ENCODE measurements around the gene ERMP1.

ERMP1 gene

GRCh38 chr9:5790923-5791322 is 42.0 kb downstream of the ERMP1 start:
- Histone ChIP-seq H3K9ac (ENCODE audit: low read depth, low read length, poor library complexity) (no peak overlapping the region), H2AK5ac (ENCODE audit: low read depth, low read length) (no peak overlapping the region), H3K23ac (ENCODE audit: low read depth, low read length, poor library complexity) (no peak overlapping the region), H3K14ac (ENCODE audit: low read length) (no peak overlapping the region), H3K79me1 (ENCODE audit: low read depth, low read length) (no peaks in the 10 kb centered on the region), H4K91ac (ENCODE audit: low read depth, low read length, poor library complexity) (no peak overlapping the region), H2BK12ac (ENCODE audit: low read length) (no peak overlapping the region), H2BK15ac (ENCODE audit: low read length) (no peak overlapping the region), H3K4me2 (ENCODE audit: insufficient read depth, low read length, poor library complexity, severe bottlenecking) (no peak overlapping the region), H3K18ac (ENCODE audit: low read length) (no peak overlapping the region), H3K36me3 (replicated peaks in 1 of 2; ENCODE audit: control insufficient read depth in 2 of 2, insufficient read depth in 2 of 2, low read length in 2 of 2) (peaks cover 2 to 5% of the 10 kb centered on the region in 2 donors), H2AFZ (ENCODE audit: low read length) (no peak overlapping the region), H3K4me1 (ENCODE audit: control insufficient read depth in 2 of 2, insufficient read depth in 1 of 2, low read depth in 1 of 2, low read length in 2 of 2) (no peaks in the 10 kb centered on the region), H4K8ac (ENCODE audit: low read depth, low read length) (no peak overlapping the region), H3K27me3 (ENCODE audit: control insufficient read depth in 3 of 3, insufficient read depth in 3 of 3, low read depth in 1 of 3, low read length in 3 of 3) (no peaks in the 10 kb centered on the region), H2BK120ac (ENCODE audit: low read depth, low read length) (no peak overlapping the region), H3K4me3 (ENCODE audit: low read length in 2 of 2) (no peak overlapping the region), H2BK5ac (ENCODE audit: low read length) (no peak overlapping the region), H3K4ac (ENCODE audit: low read length) (no peak overlapping the region), H3K27ac (replicated peaks; ENCODE audit: low read length) (no peak overlapping the region), H3K9me3 (replicated peaks in 1 of 2; ENCODE audit: control insufficient read depth in 2 of 2, insufficient read depth in 1 of 2, low read depth in 1 of 2, low read length in 2 of 2) (peaks cover 2 to 6% of the 10 kb centered on the region in 2 donors)
- WGBS, 2 donors (ENCODE audit: extremely low coverage in 2 of 2, insufficient read length in 2 of 2, insufficient replicate concordance in 1 of 2): no CpG with 5 or more reads among the region's 1 CpG
- no peak for DNase-seq (ENCODE audit: low spot score)

- Histone ChIP-seq H3K4me3 (ENCODE audit: low read length in 2 of 2) (peak overlapping the region in 1 of 2 donors; percentile 65), H2BK5ac (ENCODE audit: low read length) (no peak overlapping the region), H3K4ac (ENCODE audit: low read length) (no peak overlapping the region), H3K27ac (replicated peaks; ENCODE audit: low read length) (no peak overlapping the region), H3K23ac (ENCODE audit: low read depth, low read length, poor library complexity) (no peak overlapping the region), H2BK120ac (ENCODE audit: low read depth, low read length) (no peak overlapping the region), H3K18ac (ENCODE audit: low read length) (no peak overlapping the region), H3K4me2 (ENCODE audit: insufficient read depth, low read length, poor library complexity, severe bottlenecking) (no peak overlapping the region), H3K4me1 (ENCODE audit: control insufficient read depth in 2 of 2, insufficient read depth in 1 of 2, low read depth in 1 of 2, low read length in 2 of 2) (no peaks in the 10 kb centered on the region), H2BK15ac (ENCODE audit: low read length) (no peak overlapping the region), H2BK12ac (ENCODE audit: low read length) (no peak overlapping the region), H4K8ac (ENCODE audit: low read depth, low read length) (no peak overlapping the region), H3K79me1 (ENCODE audit: low read depth, low read length) (no peaks in the 10 kb centered on the region), H2AK5ac (ENCODE audit: low read depth, low read length) (no peak overlapping the region), H3K9ac (ENCODE audit: low read depth, low read length, poor library complexity) (peak overlapping the region; percentile 2), H3K9me3 (replicated peaks in 1 of 2; ENCODE audit: control insufficient read depth in 2 of 2, insufficient read depth in 1 of 2, low read depth in 1 of 2, low read length in 2 of 2) (peaks cover 2 to 6% of the 10 kb centered on the region in 2 donors), H4K91ac (ENCODE audit: low read depth, low read length, poor library complexity) (no peak overlapping the region), H3K36me3 (replicated peaks in 1 of 2; ENCODE audit: control insufficient read depth in 2 of 2, insufficient read depth in 2 of 2, low read length in 2 of 2) (peaks cover 2 to 11% of the 10 kb centered on the region in 2 donors), H2AFZ (ENCODE audit: low read length) (no peak overlapping the region), H3K14ac (ENCODE audit: low read length) (no peak overlapping the region), H3K27me3 (ENCODE audit: control insufficient read depth in 3 of 3, insufficient read depth in 3 of 3, low read depth in 1 of 3, low read length in 3 of 3) (no peaks in the 10 kb centered on the region)
- WGBS, 2 donors (ENCODE audit: extremely low coverage in 2 of 2, insufficient read length in 2 of 2, insufficient replicate concordance in 1 of 2): no CpG with 5 or more reads among the region's 5 CpGs
- no peak for DNase-seq (ENCODE audit: low spot score)
Observed at GRCh38 chr9:5789489-5789888, 43.4 kb downstream of the ERMP1 start.

- no peak for DNase-seq (ENCODE audit: low spot score)
- H2BK120ac ChIP-seq (ENCODE audit: low read depth, low read length): no peak overlapping the region
- H3K14ac ChIP-seq (ENCODE audit: low read length): no peak overlapping the region
- no peak overlapping the region for H2BK15ac ChIP-seq (ENCODE audit: low read length)
- peaks cover 2 to 6% of the 10 kb centered on the region in 2 donors for H3K9me3 ChIP-seq (replicated peaks in 1 of 2; ENCODE audit: control insufficient read depth in 2 of 2, insufficient read depth in 1 of 2, low read depth in 1 of 2, low read length in 2 of 2)
- H3K4ac ChIP-seq (ENCODE audit: low read length): no peak overlapping the region
- H4K91ac ChIP-seq (ENCODE audit: low read depth, low read length, poor library complexity): no peak overlapping the region
- no peak overlapping the region for H2AK5ac ChIP-seq (ENCODE audit: low read depth, low read length)
- no peak overlapping the region for H4K8ac ChIP-seq (ENCODE audit: low read depth, low read length)
- peaks cover 1% of the 10 kb centered on the region for H3K79me1 ChIP-seq (ENCODE audit: low read depth, low read length)
- peaks cover 2 to 11% of the 10 kb centered on the region in 2 donors for H3K36me3 ChIP-seq (replicated peaks in 1 of 2; ENCODE audit: control insufficient read depth in 2 of 2, insufficient read depth in 2 of 2, low read length in 2 of 2)
- H2BK12ac ChIP-seq (ENCODE audit: low read length): no peak overlapping the region
- H3K27me3 ChIP-seq (ENCODE audit: control insufficient read depth in 3 of 3, insufficient read depth in 3 of 3, low read depth in 1 of 3, low read length in 3 of 3): no peaks in the 10 kb centered on the region
- H3K4me2 ChIP-seq (ENCODE audit: insufficient read depth, low read length, poor library complexity, severe bottlenecking): no peak overlapping the region
- no CpG with 5 or more reads among the region's 2 CpGs for WGBS, 2 donors (ENCODE audit: extremely low coverage in 2 of 2, insufficient read length in 2 of 2, insufficient replicate concordance in 1 of 2)
- H3K23ac ChIP-seq (ENCODE audit: low read depth, low read length, poor library complexity): no peak overlapping the region
- H3K9ac ChIP-seq (ENCODE audit: low read depth, low read length, poor library complexity): no peak overlapping the region
- no peak overlapping the region for H3K4me3 ChIP-seq (ENCODE audit: low read length in 2 of 2)
- H3K18ac ChIP-seq (ENCODE audit: low read length): no peak overlapping the region
- H3K4me1 ChIP-seq (ENCODE audit: control insufficient read depth in 2 of 2, insufficient read depth in 1 of 2, low read depth in 1 of 2, low read length in 2 of 2): no peaks in the 10 kb centered on the region
- no peak overlapping the region for H2AFZ ChIP-seq (ENCODE audit: low read length)
- H3K27ac ChIP-seq (replicated peaks; ENCODE audit: low read length): no peak overlapping the region
- H2BK5ac ChIP-seq (ENCODE audit: low read length): no peak overlapping the region
Observed at GRCh38 chr9:5787759-5788302, 45.1 kb downstream of the ERMP1 start.

- Histone ChIP-seq H3K4me3 (ENCODE audit: low read length in 2 of 2) (no peak overlapping the region), H3K27me3 (ENCODE audit: control insufficient read depth in 3 of 3, insufficient read depth in 3 of 3, low read depth in 1 of 3, low read length in 3 of 3) (no peaks in the 10 kb centered on the region), H2AK5ac (ENCODE audit: low read depth, low read length) (no peak overlapping the region), H3K23ac (ENCODE audit: low read depth, low read length, poor library complexity) (no peak overlapping the region), H3K36me3 (replicated peaks in 1 of 2; ENCODE audit: control insufficient read depth in 2 of 2, insufficient read depth in 2 of 2, low read length in 2 of 2) (peaks cover 2 to 11% of the 10 kb centered on the region in 2 donors), H3K18ac (ENCODE audit: low read length) (no peak overlapping the region), H3K27ac (replicated peaks; ENCODE audit: low read length) (no peak overlapping the region), H4K91ac (ENCODE audit: low read depth, low read length, poor library complexity) (no peak overlapping the region), H4K8ac (ENCODE audit: low read depth, low read length) (no peak overlapping the region), H3K14ac (ENCODE audit: low read length) (no peak overlapping the region), H3K4me2 (ENCODE audit: insufficient read depth, low read length, poor library complexity, severe bottlenecking) (no peak overlapping the region), H3K4ac (ENCODE audit: low read length) (no peak overlapping the region), H3K4me1 (ENCODE audit: control insufficient read depth in 2 of 2, insufficient read depth in 1 of 2, low read depth in 1 of 2, low read length in 2 of 2) (no peaks in the 10 kb centered on the region), H3K9ac (ENCODE audit: low read depth, low read length, poor library complexity) (no peak overlapping the region), H3K79me1 (ENCODE audit: low read depth, low read length) (peaks cover 1% of the 10 kb centered on the region), H2BK12ac (ENCODE audit: low read length) (no peak overlapping the region), H2BK15ac (ENCODE audit: low read length) (no peak overlapping the region), H3K9me3 (replicated peaks in 1 of 2; ENCODE audit: control insufficient read depth in 2 of 2, insufficient read depth in 1 of 2, low read depth in 1 of 2, low read length in 2 of 2) (peaks cover 2 to 9% of the 10 kb centered on the region in 2 donors), H2BK120ac (ENCODE audit: low read depth, low read length) (no peak overlapping the region), H2AFZ (ENCODE audit: low read length) (no peak overlapping the region), H2BK5ac (ENCODE audit: low read length) (no peak overlapping the region)
- DNase-seq (ENCODE audit: low spot score): no peak
- no CpG with 5 or more reads among the region's 2 CpGs for WGBS, 2 donors (ENCODE audit: extremely low coverage in 2 of 2, insufficient read length in 2 of 2, insufficient replicate concordance in 1 of 2)
Observed at GRCh38 chr9:5787220-5787619, 45.7 kb downstream of the ERMP1 start.

Measured in neuronal stem cell (in vitro differentiated cells).